ENCODE results near the gene WFS1. TPM values are rescaled to one million over a fixed set of nuclear protein-coding genes. Genes with fewer than 3 reads are reported as not detected.

The WFS1 gene
- total and polyA plus RNA-seq, 2 of the 13 experiments (the other 11 are each of a cell fraction or from before 2014, with no cell fraction given) = 39.1 to 42.2 TPM

- TF ChIP-seq MAFK (conservative IDR thresholded peaks at IDR 0.05 in 1 of 2, IDR thresholded peaks at IDR 0.05 in 1 of 2; ENCODE audit: low read length in 2 of 2) (no peak), ZBTB4 (CRISPR knock-in tag; IDR thresholded peaks at IDR 0.05; ENCODE audit: borderline replicate concordance) (no peak), NR1H2 (CRISPR knock-in tag; IDR thresholded peaks at IDR 0.05; ENCODE audit: borderline replicate concordance, low read depth) (no peak), ZNF557 (CRISPR knock-in tag; IDR thresholded peaks at IDR 0.05) (no peak), ZNF615 (CRISPR knock-in tag; IDR thresholded peaks at IDR 0.05; ENCODE audit: borderline replicate concordance) (no peak), MIER2 (CRISPR knock-in tag; IDR thresholded peaks at IDR 0.05) (no peak), SMAD9 (CRISPR knock-in tag; IDR thresholded peaks at IDR 0.05) (no peak), MTA1 (CRISPR knock-in tag; IDR thresholded peaks at IDR 0.05; ENCODE audit: borderline replicate concordance) (peak; percentile 94), HNRNPK (IDR thresholded peaks at IDR 0.05; ENCODE audit: low read depth, low read length, poor library complexity, severe bottlenecking) (no peak), ZNF766 (CRISPR knock-in tag; IDR thresholded peaks at IDR 0.05; ENCODE audit: borderline replicate concordance) (no peak), ZNF292 (CRISPR knock-in tag; IDR thresholded peaks at IDR 0.05; ENCODE audit: borderline replicate concordance, low read depth) (peak; percentile 70; the same call in 1 of the 2 replicates), ZBTB44 (CRISPR knock-in tag; IDR thresholded peaks at IDR 0.05) (no peak), ZFX (CRISPR knock-in tag; IDR thresholded peaks at IDR 0.05; ENCODE audit: low read depth) (no peak), THYN1 (CRISPR knock-in tag; IDR thresholded peaks at IDR 0.05; ENCODE audit: borderline replicate concordance, low read depth) (no peak), ARHGAP35 (CRISPR knock-in tag; IDR thresholded peaks at IDR 0.05; ENCODE audit: borderline replicate concordance) (no peak; the same call in 1 of the 2 replicates), ZFP36 (IDR thresholded peaks at IDR 0.05; ENCODE audit: borderline replicate concordance, low read depth, low read length, partially characterized antibody) (no peak), ZNF337 (CRISPR knock-in tag; IDR thresholded peaks at IDR 0.05; ENCODE audit: borderline replicate concordance, low read depth) (no peak), MAFF (IDR thresholded peaks at IDR 0.05; ENCODE audit: low read depth, low read length) (no peak), LCORL (IDR thresholded peaks at IDR 0.05) (no peak), LCORL (CRISPR knock-in tag; IDR thresholded peaks at IDR 0.05) (peak; percentile 68; the same call in 1 of the 2 replicates), ZNF317 (CRISPR knock-in tag; IDR thresholded peaks at IDR 0.05) (no peak), NCOA1 (CRISPR knock-in tag; IDR thresholded peaks at IDR 0.05) (no peak), ZBTB46 (CRISPR knock-in tag; IDR thresholded peaks at IDR 0.05; ENCODE audit: borderline replicate concordance) (no peak)
These were observed 60.1 kb downstream of the WFS1 start (continued) for GRCh38 chr4:6329478-6330383.
